NK-92 (cell line): Measurements from ENCODE around the gene CELSR1.

Experiments used
- DNase-seq: peaks from one replicate; lab custom pipeline; 2025; ENCODE audit not compliant: unreplicated experiment; lab: John Stamatoyannopoulos, UW

The CELSR1 gene

GRCh38 chr22:46574993-46575910, 37.8 kb upstream of the CELSR1 start:
- DNase-seq = no peak

- DNase-seq = no peak
These were observed 37.1 kb upstream of the CELSR1 start for GRCh38 chr22:46574438-46574992.

- DNase-seq = no peak
These were observed 36.5 kb upstream of the CELSR1 start for GRCh38 chr22:46573781-46574437.

DNA sequence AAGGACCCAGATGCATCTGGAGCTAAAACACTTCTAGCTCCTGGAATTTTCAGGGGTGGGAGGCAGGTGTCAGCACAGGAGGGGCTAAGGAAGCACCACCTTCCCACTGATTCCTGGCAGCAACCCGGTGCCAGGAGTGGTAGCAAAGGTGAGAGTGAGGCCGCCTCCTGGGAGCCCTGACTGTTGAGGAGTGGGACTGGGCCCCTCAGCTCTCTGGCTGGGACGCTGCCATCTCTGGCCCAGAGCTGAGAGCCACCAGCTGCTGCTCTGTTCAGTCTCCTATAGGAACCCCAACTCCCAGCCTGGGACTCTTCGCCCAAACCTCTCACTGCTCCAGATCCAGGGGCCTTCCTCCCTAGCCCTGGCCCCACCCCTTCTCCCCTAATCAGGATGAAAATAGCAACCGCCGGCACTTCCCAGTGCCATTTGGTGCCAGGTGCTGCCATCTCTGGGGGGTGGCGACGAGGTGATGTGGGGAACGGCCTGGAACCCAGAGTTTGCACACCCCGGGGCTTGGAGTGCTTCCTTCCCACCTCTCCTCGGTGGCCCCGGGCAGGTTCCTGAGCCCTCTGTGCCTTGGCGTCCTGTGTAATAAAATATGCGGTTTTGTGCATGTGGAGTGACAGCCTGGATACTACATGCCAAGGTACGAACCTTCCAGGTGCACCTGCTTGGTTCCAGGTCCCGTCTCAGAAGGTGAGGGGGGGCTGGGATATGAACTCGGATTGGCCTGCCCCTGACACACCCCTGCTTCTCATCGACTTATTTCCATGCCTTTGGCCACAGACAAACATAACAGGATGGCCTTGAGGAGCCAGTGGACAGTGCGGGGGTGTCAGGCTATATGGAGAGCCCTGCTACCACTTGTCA, 35.7 kb upstream of the CELSR1 start:
- no peak for DNase-seq

GRCh38 chr22:46571642-46572250, 34.3 kb upstream of the CELSR1 start:
- DNase-seq = no peak

DNA sequence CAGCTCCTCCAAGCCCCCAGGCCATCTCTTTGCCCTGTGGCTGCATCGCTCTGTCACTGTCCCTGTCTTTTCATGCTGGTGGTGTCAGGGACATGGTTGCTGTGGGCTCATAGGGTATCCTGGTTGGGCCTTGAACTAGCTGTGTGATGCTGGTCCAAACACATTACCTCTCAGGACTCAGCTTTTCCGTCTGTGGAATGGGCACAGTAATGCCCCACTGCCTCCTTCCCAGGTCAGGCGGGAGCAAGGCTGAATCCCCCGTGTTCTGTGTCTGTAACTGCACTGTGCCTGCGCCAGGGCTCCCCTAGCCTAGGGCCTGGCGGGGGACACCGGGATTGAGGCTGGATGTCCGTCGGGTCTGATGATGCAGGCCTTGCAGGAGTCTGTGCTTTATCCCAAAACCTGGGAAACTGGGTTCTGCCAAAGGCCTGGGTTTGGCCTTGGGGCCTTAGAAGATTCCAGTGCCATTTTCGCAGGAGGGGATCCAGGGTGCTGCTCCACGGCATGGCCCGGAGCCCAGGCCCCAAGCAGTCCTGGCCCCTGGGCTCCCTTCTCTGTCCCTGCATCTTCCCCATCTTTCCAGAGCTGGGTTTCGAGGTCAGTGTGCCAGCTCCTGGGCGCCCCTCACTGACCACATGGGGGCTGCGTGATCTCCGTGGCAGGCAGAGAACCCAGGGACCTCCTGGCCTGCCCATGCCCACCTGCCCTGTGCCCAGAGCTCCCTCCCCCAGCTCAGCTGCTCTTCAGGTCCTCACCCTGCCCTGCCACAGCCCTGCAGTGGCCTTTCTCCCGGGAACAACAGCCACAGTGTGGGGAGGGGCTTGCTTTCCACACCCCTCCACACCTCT, 32.7 kb upstream of the CELSR1 start:
- DNase-seq = no peak

DNA sequence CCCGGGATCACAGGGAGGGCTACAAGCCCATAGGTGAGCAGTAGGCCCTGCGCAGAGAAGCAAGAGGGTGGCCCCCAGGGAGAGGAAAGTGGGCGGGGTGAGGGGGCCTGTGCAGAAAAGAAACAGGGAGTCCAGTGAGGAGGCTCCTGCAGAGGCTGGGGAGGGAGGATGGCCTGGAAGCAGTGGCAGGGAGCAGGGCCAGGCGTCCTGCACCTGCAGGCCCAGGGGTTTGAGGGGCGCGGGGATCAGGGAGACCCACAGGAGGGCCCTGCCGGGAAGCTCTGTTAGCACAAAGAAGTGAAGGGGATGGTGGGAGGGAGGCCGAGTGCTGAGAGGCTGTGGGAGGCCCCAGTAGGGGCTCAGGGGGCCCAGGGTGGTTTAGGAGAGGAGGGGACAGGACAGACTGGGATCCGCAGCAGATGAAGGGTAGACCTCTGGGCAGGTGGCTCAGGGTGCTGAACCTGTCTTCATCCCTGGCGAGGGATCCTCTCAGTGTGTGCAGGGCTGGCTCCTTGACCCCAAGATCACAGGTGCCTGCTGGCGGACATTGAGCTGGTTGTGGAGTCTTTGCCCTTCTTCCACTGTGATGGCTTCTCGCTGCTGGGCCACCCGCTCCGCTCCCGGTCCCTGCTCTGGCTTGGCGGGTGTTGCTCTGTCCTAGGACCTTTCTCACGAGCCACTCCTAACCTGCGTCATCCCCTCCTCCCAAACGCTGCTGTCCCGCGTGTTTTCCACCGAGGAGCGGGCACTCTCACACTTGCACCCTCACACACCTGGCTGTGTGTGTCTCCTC, 31.8 kb upstream of the CELSR1 start:
- no peak for DNase-seq

GRCh38 chr22:46568102-46568809, 30.8 kb upstream of the CELSR1 start:
- DNase-seq = no peak

GRCh38 chr22:46567471-46567870, 30.1 kb upstream of the CELSR1 start:
- no peak for DNase-seq

GRCh38 chr22:46564084-46564714, 26.8 kb upstream of the CELSR1 start:
- DNase-seq = no peak

DNA sequence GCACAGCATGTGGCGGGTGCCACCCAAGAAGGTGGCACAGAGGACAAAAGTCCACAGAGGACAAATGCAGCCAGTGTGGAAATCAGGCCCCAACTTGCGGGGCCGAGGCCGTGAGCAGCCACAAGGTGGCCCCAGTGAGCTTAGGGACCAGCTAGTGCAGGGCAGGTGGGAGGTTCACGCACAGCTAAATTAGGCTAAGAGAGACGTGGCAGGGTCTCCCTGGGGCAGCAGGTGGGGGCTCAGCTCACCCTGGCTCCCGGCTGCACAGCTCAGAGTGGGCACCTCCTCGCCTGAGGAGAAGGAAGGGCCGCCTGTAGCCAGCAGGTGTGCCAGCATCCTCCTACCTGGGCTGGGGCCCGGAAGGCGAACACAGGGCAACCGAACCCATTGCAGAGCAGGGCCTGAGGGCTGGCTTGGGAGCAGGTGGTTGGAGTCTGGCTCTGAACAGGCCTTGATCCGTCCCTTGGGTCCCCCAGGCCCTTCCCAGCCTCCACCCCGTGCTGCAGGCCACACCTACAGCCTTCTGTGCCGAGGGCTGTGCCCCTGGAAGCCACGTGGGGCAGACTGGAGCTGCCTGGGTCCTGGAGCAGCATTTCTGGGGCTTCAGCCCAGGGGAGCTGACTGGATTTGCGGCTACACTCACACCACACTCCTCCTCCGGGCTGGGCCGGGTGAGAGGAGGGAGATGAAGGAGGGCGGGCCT, 26.1 kb upstream of the CELSR1 start:
- DNase-seq = no peak

DNA sequence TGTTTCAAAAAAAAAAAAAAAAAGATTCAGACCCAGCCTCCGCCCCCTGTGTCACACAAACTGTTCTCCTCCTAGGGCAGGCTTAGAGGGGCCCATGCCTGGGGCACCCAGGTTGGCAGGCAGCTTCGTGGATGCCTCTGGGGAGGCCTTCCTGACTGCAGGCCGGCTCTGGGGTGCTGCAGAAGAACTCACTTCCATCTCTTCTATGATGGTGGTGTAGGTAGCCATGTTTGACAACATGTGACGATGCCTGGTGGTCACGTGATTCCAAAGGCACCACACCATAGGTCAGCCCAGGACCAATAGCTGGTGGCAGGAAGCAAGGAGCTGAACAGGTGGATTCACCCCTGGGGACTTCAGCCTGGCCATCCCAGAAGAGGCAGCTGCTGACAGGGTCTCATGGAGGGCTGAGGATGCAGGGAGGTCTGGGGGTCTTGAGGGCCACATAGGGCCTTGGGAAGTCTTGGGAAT, 24.1 kb upstream of the CELSR1 start:
- no peak for DNase-seq

GRCh38 chr22:46560696-46561295, 23.4 kb upstream of the CELSR1 start:
- DNase-seq = no peak

GRCh38 chr22:46557736-46558480, 20.5 kb upstream of the CELSR1 start:
- no peak for DNase-seq

- DNase-seq = no peak
These were observed 19.4 kb upstream of the CELSR1 start for GRCh38 chr22:46556775-46557174.

DNA sequence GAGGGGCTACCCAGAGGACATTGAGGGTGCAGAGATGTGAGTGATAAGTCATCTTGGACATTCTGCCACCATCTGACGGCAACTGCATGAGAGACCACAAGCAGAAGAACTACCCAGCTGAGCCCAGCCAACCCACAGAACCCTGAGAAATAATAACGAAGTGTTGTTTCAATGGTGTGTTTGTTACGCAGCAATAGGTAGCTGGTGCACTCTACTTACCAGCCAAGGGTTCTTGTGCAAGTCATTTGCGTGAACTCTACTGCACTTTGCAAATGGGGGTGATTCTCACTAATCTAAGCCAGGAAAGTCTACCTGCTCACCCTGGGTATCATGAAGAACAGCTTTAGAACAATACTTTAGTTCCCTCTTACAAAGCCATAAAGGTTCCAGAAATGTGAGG, 15.8 kb upstream of the CELSR1 start:
- DNase-seq = no peak
